RWPE2 (cell line): ENCODE data around the gene TNFSF13B.

ENCODE experiments used
- ATAC-seq: fragments of 200-7000 bp; cut with Tn5 transposase; 3 replicates; pipeline ENCODE4 v1.9.1; 2021; ENCODE audit warnings: low read depth
- DNase-seq: peaks from one replicate; pipeline ENCODE4 v3.0.0-alpha.2; 2020; ENCODE audit warnings: low spot score
- H3K27ac ChIP-seq: fragments of 450-650 bp; 2 replicates; pipeline ENCODE4 v1.5.1; 2017; ENCODE audit warnings: mild to moderate bottlenecking; ENCODE audit not compliant: poor library complexity, severe bottlenecking
- H3K27me3 ChIP-seq: fragments of 250-450 bp; sonication (Bioruptor Pico); 2 replicates; pipeline ENCODE4 v1.5.1; 2021; ENCODE audit warnings: mild to moderate bottlenecking, moderate library complexity; ENCODE audit not compliant: insufficient read depth, poor library complexity, severe bottlenecking
- H3K36me3 ChIP-seq: fragments of 250-450 bp; sonication (Bioruptor Pico); 2 replicates; pipeline ENCODE4 v1.5.1; 2020; ENCODE audit warnings: low read depth, mild to moderate bottlenecking, moderate library complexity
- H3K4me1 ChIP-seq: fragments of 250-450 bp; sonication (Bioruptor Pico); 2 replicates; pipeline ENCODE4 v1.5.1; 2021; ENCODE audit warnings: mild to moderate bottlenecking, moderate library complexity; ENCODE audit not compliant: insufficient read depth, poor library complexity, severe bottlenecking
- H3K4me3 ChIP-seq: fragments of 250-450 bp; sonication (Bioruptor Pico); 2 replicates; pipeline ENCODE4 v1.5.1; 2021; ENCODE audit warnings: mild to moderate bottlenecking, moderate library complexity; ENCODE audit not compliant: severe bottlenecking
- H3K9me3 ChIP-seq: fragments of 250-450 bp; sonication (Bioruptor Pico); 2 replicates; pipeline ENCODE4 v1.5.1; 2021; ENCODE audit warnings: mild to moderate bottlenecking, moderate library complexity; ENCODE audit not compliant: severe bottlenecking
- TF ChIP-seq, protein P1 (sequence below): fragments of 450-650 bp; IDR thresholded peaks from one replicate; pipeline ENCODE4 v1.5.1; 2017; ENCODE audit warnings: mild to moderate bottlenecking, moderate library complexity; ENCODE audit not compliant: poor library complexity, severe bottlenecking

TNFSF13B gene, protein sequence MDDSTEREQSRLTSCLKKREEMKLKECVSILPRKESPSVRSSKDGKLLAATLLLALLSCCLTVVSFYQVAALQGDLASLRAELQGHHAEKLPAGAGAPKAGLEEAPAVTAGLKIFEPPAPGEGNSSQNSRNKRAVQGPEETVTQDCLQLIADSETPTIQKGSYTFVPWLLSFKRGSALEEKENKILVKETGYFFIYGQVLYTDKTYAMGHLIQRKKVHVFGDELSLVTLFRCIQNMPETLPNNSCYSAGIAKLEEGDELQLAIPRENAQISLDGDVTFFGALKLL

DNA sequence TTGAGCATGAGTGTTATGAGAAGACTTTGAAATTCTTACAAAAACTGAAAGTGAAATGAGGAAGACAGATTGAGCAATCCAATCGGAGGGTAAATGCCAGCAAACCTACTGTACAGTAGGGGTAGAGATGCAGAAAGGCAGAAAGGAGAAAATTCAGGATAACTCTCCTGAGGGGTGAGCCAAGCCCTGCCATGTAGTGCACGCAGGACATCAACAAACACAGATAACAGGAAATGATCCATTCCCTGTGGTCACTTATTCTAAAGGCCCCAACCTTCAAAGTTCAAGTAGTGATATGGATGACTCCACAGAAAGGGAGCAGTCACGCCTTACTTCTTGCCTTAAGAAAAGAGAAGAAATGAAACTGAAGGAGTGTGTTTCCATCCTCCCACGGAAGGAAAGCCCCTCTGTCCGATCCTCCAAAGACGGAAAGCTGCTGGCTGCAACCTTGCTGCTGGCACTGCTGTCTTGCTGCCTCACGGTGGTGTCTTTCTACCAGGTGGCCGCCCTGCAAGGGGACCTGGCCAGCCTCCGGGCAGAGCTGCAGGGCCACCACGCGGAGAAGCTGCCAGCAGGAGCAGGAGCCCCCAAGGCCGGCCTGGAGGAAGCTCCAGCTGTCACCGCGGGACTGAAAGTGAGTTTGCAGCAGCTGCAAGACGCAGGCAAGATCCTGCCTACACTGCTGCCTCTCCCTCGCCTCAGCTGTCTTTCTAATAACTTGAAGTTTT is at the start of gene TNFSF13B:
TNFSF13B (plus strand) TSS at position 118 of the 728 bp plus-strand sequence; CDS start at position 296, 178 bp downstream.
- Histone ChIP-seq H3K27me3 (no peaks in the 10 kb centered on the region), H3K36me3 (no peaks in the 10 kb centered on the region), H3K4me1 (no peaks in the 10 kb centered on the region), H3K9me3 (no peaks in the 10 kb centered on the region), H3K27ac (no peak within 1 kb of the TSS), H3K4me3 (no peak within 1 kb of the TSS)
- TF ChIP-seq, protein P1, sequence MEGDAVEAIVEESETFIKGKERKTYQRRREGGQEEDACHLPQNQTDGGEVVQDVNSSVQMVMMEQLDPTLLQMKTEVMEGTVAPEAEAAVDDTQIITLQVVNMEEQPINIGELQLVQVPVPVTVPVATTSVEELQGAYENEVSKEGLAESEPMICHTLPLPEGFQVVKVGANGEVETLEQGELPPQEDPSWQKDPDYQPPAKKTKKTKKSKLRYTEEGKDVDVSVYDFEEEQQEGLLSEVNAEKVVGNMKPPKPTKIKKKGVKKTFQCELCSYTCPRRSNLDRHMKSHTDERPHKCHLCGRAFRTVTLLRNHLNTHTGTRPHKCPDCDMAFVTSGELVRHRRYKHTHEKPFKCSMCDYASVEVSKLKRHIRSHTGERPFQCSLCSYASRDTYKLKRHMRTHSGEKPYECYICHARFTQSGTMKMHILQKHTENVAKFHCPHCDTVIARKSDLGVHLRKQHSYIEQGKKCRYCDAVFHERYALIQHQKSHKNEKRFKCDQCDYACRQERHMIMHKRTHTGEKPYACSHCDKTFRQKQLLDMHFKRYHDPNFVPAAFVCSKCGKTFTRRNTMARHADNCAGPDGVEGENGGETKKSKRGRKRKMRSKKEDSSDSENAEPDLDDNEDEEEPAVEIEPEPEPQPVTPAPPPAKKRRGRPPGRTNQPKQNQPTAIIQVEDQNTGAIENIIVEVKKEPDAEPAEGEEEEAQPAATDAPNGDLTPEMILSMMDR = no peak
- ATAC-seq (peak; percentile 41; the same call in 2 of the 3 replicates), DNase-seq (no peak)

DNA sequence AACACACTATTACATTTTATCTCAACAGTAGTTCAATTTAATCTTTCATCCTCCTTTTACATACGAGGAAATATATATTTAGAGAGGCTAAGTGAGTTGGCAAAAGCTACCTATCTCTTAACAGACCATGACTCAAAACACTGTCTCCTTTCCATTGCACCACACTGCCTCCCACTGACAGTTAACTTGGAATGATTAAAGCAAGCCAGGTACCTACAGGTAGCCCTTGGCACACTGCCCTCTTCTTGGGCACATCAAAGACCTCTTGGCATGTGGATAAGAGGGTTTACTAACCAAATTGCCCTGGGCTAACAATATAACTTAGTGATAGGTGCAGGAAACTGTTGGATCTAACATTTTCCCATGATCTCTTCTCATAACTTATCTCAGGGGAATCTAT is 49.5 kb upstream of the TNFSF13B start:
- no peak overlapping the region for H3K27ac ChIP-seq
- peaks cover 19% of the 10 kb centered on the region for H3K4me1 ChIP-seq
- H3K9me3 ChIP-seq = no peaks in the 10 kb centered on the region
- no peak for DNase-seq
- no peaks in the 10 kb centered on the region for H3K27me3 ChIP-seq
- peaks cover 3% of the 10 kb centered on the region; the same call in 1 of the 2 replicates for H3K36me3 ChIP-seq
- TF ChIP-seq, protein P1 = peak; percentile 37
- no peak for ATAC-seq
- H3K4me3 ChIP-seq = peak overlapping the region; percentile 54

DNA sequence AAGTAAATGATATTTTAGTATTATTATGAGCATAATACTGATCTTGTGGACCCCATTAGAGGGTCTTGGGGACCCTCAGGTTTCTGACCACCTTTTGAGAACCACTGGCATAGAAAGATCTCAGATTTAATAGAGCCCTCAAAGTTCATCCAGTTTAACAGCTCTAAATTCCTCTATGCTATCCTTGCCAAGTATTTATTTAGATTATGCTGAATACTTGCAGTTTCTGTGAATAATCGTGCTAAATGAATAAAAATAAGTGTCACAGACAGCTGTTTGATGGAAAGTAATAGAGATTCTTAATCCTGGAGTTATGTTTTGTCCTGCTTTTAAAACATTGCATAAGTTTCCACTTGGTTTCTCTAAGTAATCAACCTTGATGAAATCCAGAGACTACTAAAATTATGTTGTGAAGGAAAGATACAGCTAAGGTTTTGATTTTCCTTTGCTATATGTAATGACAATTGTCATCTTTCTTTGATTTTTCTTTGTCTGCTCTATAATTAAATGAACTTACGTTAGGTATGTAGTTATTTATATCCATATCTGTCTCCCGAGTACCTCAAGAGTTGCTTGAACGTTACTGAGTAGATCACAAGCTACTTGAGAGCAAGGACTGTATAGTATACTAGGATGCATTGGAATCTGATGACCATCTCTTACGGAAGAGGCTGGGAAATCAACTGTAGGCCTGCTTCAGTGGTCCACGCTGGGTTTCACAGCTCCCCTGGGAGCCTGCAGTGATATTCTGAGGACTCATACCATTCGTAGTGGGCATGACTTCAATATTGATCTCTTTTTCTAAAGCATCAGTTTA is 45.6 kb upstream of the TNFSF13B start:
- TF ChIP-seq, protein P1 = no peak

DNA sequence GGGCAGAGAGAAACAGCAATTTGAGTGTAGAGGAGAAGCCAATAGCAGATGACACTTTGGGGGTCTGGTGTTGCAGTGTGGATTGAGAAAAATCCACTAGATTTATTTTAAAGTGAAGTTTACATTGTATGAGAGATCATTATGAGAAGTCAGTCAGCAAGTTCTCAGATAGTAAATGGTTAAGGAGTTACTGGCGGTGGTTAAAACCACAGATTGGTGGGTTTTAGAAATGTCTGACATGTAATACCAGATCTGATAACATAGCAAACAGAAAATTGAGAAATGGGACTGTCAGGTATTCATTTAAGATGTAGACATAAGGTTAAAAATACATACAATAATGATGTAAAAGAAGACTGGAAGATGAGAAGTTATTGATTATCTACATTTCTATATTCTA is 44.1 kb upstream of the TNFSF13B start:
- H3K27ac ChIP-seq = no peak overlapping the region
- no peak overlapping the region for H3K4me3 ChIP-seq
- TF ChIP-seq, protein P1 = no peak
- H3K4me1 ChIP-seq = no peaks in the 10 kb centered on the region
- peaks cover 14% of the 10 kb centered on the region; the same call in 1 of the 2 replicates for H3K36me3 ChIP-seq
- H3K9me3 ChIP-seq = no peaks in the 10 kb centered on the region
- ATAC-seq (no peak), DNase-seq (no peak)
- no peaks in the 10 kb centered on the region for H3K27me3 ChIP-seq

More for the DNA sequence above, 45.6 kb upstream of the TNFSF13B start:
- Histone ChIP-seq H3K9me3 (no peaks in the 10 kb centered on the region), H3K27ac (no peak overlapping the region), H3K27me3 (no peaks in the 10 kb centered on the region), H3K36me3 (no peaks in the 10 kb centered on the region), H3K4me3 (no peak overlapping the region), H3K4me1 (peaks cover 6% of the 10 kb centered on the region)
- ATAC-seq (no peak), DNase-seq (no peak)
